ENCODE data around the gene TMEM107. TPM values are rescaled to one million over a fixed set of nuclear protein-coding genes. Genes with fewer than 3 reads are reported as not detected.

Gene TMEM107
- total RNA-seq, 1 donor from 2014 or later = 1.6 TPM

DNA sequence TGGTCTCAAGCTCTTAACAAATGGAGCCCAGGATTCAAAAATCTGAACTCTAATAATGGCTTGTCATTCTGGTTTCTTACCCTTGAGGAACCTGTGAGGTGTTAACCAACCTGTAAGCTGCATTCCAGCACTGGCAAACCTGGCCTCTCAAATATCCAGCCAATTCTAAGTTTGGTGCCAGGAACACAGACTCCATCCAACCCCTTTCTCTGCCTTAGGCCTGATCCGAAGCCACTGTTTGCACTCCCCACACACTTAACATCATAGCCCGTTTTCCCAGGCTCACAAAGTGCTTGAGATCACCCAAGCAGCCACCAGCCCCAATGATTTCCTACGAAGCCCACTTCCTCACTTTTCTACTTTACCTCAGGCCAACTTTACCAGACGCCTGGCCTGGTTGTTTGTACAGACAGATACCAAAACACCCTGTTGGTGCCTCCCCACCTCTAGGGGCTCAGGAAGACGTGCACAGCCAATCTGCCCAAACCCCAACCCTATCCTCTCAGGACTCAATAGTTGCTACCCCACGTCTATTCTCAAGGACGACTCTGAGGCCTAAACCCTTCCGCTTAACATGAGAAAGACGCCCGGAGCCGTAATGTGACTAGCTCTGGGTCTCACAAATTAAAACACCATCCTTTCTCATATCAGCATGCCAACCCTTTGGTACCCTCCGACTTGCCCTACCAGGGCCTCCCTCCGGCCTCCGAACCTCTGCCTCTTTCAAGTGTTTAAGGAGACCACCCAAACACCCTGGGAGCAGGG is 20.8 kb downstream of the TMEM107 start:
- no peaks in the 10 kb centered on the region for H3K9me3 ChIP-seq
- peak overlapping the region; percentile 99 for H3K27ac ChIP-seq
- TF ChIP-seq, protein P1, sequence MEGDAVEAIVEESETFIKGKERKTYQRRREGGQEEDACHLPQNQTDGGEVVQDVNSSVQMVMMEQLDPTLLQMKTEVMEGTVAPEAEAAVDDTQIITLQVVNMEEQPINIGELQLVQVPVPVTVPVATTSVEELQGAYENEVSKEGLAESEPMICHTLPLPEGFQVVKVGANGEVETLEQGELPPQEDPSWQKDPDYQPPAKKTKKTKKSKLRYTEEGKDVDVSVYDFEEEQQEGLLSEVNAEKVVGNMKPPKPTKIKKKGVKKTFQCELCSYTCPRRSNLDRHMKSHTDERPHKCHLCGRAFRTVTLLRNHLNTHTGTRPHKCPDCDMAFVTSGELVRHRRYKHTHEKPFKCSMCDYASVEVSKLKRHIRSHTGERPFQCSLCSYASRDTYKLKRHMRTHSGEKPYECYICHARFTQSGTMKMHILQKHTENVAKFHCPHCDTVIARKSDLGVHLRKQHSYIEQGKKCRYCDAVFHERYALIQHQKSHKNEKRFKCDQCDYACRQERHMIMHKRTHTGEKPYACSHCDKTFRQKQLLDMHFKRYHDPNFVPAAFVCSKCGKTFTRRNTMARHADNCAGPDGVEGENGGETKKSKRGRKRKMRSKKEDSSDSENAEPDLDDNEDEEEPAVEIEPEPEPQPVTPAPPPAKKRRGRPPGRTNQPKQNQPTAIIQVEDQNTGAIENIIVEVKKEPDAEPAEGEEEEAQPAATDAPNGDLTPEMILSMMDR (IDR thresholded peaks at IDR 0.05) = no peak
- no peaks in the 10 kb centered on the region for H3K27me3 ChIP-seq
- H3K36me3 ChIP-seq = peaks cover 23 to 24% of the 10 kb centered on the region in 2 donors
- H3K4me1 ChIP-seq = peaks cover 12 to 41% of the 10 kb centered on the region in 2 donors
- H3K4me3 ChIP-seq = peak overlapping the region; percentile 77 to 90
- DNase-seq (ENCODE audit: low spot score in 2 of 2) = no peak
- intact Hi-C loops (cut with DNase I) = loop anchor here (5.0 kb wide), 2 partner anchors 313 to 673 kb away; partner anchors contain the start of genes POLR2A and SLC35G6

DNA sequence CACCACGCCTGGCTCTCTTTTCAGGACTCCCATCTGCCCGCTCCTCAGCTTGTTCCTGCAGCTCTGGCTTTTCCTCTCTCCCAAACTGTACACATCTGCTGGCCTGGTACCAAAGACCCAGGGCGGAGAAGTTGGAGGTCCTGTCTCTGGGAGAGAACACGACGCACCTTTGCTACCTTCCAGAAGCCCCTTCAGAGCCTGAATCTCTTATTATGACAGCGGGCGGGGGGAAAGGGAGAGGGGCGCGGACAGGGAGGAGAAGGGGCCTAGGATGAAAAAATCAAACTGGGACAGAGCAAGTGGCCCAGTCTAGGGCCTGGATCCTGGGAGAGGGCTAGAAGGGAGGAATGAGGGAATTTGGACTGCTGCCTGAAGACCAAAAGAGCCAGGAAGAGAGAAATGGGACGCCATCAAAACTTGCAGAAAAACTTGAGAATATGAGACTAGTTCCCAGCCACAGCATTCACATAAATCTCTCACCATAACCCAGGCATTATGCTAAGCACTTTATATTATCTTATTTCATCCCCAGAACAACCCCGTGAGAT is 21.5 kb downstream of the TMEM107 start:
- Histone ChIP-seq H3K27me3 (no peaks in the 10 kb centered on the region), H3K9me3 (no peaks in the 10 kb centered on the region), H3K27ac (peak overlapping the region; percentile 99), H3K4me3 (peak overlapping the region; percentile 77 to 90), H3K36me3 (peaks cover 26 to 31% of the 10 kb centered on the region in 2 donors), H3K4me1 (peaks cover 15 to 47% of the 10 kb centered on the region in 2 donors)
- intact Hi-C loops (cut with DNase I) = loop anchor here (1.0 to 5.0 kb wide), 3 partner anchors 33 to 672 kb away; partner anchors contain the start of genes POLR2A and SLC35G6
- no peak for DNase-seq (ENCODE audit: low spot score in 2 of 2)
- TF ChIP-seq, protein P1 (IDR thresholded peaks at IDR 0.05) = no peak

DNA sequence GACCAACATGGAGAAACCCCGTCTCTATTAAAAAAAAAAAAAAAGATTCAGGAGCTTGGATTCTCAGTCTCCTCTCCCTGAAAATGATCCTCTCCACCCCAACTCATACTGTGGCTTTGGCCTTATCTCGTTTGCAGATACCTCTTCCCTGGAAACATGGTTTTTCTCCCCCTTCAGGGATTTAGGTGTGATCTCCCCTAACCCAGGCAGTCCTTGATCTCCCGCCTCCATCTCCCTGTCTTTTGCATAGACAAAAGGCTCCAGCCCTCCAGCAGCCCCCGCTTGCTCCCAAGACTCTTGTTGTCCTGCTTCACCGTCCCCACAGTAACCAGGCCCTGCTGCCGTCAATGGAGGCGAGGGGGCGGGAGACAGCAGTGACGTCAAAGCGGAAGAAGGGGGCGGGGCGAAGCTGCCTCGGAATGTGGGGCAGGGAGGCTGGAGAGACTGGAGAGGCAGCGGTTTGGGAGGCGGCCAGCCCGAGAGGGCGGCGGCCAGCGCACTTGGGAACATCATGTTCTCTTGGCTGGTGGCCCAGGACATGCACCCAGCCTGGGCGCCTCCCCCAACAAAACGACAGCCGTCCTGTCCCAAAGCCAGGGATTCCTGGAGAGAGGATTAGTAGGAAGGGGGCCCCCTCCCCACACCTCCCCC is 22.1 kb downstream of the TMEM107 start:
- peaks cover 15 to 50% of the 10 kb centered on the region in 2 donors for H3K4me1 ChIP-seq
- intact Hi-C loops (cut with DNase I) = loop anchor here (1.0 kb wide), 1 partner anchor 33 kb away; no protein-coding TSS in a partner anchor
- DNase-seq (ENCODE audit: low spot score in 2 of 2) = peak; percentile 99 to 100

DNA sequence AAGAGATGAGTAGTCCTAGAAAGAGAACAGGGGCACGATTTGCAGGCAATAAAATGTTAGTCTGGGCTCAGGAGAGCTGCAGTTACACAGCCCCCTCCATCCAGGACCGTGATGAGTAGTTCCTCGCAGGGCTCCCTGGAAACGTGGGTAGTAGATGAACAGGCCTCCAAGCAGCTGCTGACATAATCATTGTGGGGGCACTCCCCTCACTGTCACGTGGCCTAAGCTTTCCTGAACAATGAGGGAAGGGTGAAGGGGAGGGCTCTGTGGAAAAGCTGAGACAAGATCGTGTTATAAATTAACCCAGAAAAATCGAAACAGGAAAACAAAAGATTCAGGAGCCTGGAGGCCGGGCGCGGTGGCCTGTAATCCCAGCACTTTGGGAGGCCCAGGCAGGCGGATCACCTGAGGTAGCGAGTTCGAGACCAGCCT is 22.6 kb downstream of the TMEM107 start:
- TF ChIP-seq, protein P1 (IDR thresholded peaks at IDR 0.05) = no peak
- peak overlapping the region; percentile 99 for H3K27ac ChIP-seq
- peaks cover 37% of the 10 kb centered on the region in 2 donors for H3K36me3 ChIP-seq
- peak; percentile 74 to 94 for DNase-seq (ENCODE audit: low spot score in 2 of 2)
- H3K4me3 ChIP-seq = peak overlapping the region; percentile 80 to 90
- no peaks in the 10 kb centered on the region for H3K9me3 ChIP-seq
- H3K4me1 ChIP-seq = peaks cover 15 to 53% of the 10 kb centered on the region in 2 donors
- intact Hi-C loops (cut with DNase I) = no loop called here
- no peaks in the 10 kb centered on the region for H3K27me3 ChIP-seq

More for the DNA sequence above, 22.1 kb downstream of the TMEM107 start:
- peaks cover 31 to 32% of the 10 kb centered on the region in 2 donors for H3K36me3 ChIP-seq
- peak overlapping the region; percentile 80 to 90 for H3K4me3 ChIP-seq
- no peaks in the 10 kb centered on the region for H3K27me3 ChIP-seq
- no peaks in the 10 kb centered on the region for H3K9me3 ChIP-seq
- TF ChIP-seq, protein P1 (IDR thresholded peaks at IDR 0.05) = no peak
- peak overlapping the region; percentile 99 for H3K27ac ChIP-seq

DNA sequence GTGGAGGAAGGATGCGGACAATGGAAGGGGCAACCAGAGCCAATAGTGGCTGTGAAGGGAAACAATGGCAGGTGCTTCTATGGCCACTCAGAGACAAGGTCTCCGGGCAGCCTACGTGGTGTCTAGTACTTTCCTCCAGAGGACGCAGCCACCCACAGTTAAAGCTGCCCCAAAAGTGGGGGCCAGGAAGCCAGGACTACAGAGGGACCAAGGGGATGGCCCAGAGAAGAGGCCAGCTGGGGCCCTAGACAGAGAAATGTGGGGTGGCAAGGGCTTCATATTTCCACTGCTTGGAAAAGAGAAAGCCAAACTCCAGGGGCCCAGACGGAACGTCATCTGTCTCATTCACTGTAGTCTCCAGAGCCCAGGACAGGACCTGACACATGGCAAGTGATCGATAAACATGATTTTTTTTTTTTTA is 23.1 kb downstream of the TMEM107 start:
- H3K4me3 ChIP-seq = peak overlapping the region; percentile 80 to 90

More for the DNA sequence above, 23.1 kb downstream of the TMEM107 start:
- Histone ChIP-seq H3K36me3 (peaks cover 37 to 42% of the 10 kb centered on the region in 2 donors), H3K27ac (peak overlapping the region; percentile 99), H3K9me3 (no peaks in the 10 kb centered on the region), H3K4me1 (peaks cover 15 to 53% of the 10 kb centered on the region in 2 donors), H3K27me3 (no peaks in the 10 kb centered on the region)
- TF ChIP-seq, protein P1 (IDR thresholded peaks at IDR 0.05) = no peak
- intact Hi-C loops (cut with DNase I) = no loop called here
- peak in 1 of 2 donors; percentile 68 for DNase-seq (ENCODE audit: low spot score in 2 of 2)

All from ascending aorta (tissue), 2 donors.